HUES6 (cell line): ENCODE measurements around the gene MLPH.

Experiments used
- H3K27ac ChIP-seq: 2 replicates; pipeline ENCODE4 v1.7.0; 2013; ENCODE audit warnings: low read depth, mild to moderate bottlenecking, low read length, inconsistent platforms
- H3K27me3 ChIP-seq: 2 replicates; pipeline ENCODE4 v1.6.1; 2013; ENCODE audit warnings: low read length; ENCODE audit not compliant: control insufficient read depth, insufficient read depth
- H3K36me3 ChIP-seq: 2 replicates; pipeline ENCODE4 v1.6.1; 2013; ENCODE audit warnings: low read length; ENCODE audit not compliant: control insufficient read depth, insufficient read depth
- H3K4me1 ChIP-seq: 2 replicates; pipeline ENCODE4 v1.6.1; 2013; ENCODE audit warnings: low read length; ENCODE audit not compliant: control insufficient read depth, insufficient read depth
- H3K4me3 ChIP-seq: 2 replicates; pipeline ENCODE4 v1.5.1; 2013; ENCODE audit warnings: low read depth, low read length
- H3K9ac ChIP-seq: one replicate; pipeline ENCODE4 v1.6.1; 2013; ENCODE audit warnings: mild to moderate bottlenecking, low read length
- H3K9me3 ChIP-seq: 2 replicates; pipeline ENCODE4 v1.6.1; 2013; ENCODE audit warnings: low read depth, low read length; ENCODE audit not compliant: control insufficient read depth, insufficient read depth

Gene MLPH

GRCh38 chr2:237448626-237449025 is 38.4 kb upstream of the MLPH start:
- Histone ChIP-seq H3K4me3 (no peak overlapping the region), H3K27ac (no peak overlapping the region), H3K4me1 (peaks cover 18% of the 10 kb centered on the region), H3K9ac (no peak overlapping the region), H3K27me3 (0 out of 2 replicates have a peak, but pooled peaks cover 4% of the 10 kb centered on the region), H3K36me3 (no peaks in the 10 kb centered on the region), H3K9me3 (no peaks in the 10 kb centered on the region)

- Histone ChIP-seq H3K27me3 (0 out of 2 replicates have a peak, but pooled peaks cover 4% of the 10 kb centered on the region), H3K36me3 (no peaks in the 10 kb centered on the region), H3K9ac (no peak overlapping the region), H3K4me3 (no peak overlapping the region), H3K4me1 (peaks cover 18% of the 10 kb centered on the region), H3K9me3 (no peaks in the 10 kb centered on the region), H3K27ac (no peak overlapping the region)
These were observed 37.7 kb upstream of the MLPH start for GRCh38 chr2:237449193-237449881.

DNA sequence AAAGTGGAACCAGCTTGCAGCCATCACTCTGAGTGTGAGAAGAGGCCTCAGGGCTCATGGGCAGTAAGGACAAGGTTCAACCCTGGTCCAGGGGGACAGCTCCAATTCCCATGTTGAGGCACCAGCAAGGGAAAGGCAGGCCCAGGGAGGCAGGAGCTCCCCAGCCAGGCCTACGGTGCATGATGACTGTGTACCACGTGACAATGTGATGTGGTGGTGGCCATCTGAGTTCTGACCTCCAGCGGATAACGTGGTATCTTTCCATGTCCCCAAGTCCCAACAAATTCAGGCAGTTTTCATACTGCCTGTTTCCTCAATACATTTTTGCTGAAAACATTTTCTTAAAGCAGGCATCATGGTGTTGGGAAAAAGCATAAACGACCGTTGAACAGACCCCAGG is 36.9 kb upstream of the MLPH start:
- H3K4me3 ChIP-seq = no peak overlapping the region
- peaks cover 18% of the 10 kb centered on the region for H3K4me1 ChIP-seq
- H3K9me3 ChIP-seq = no peaks in the 10 kb centered on the region; the same call in 1 of the 2 replicates
- no peaks in the 10 kb centered on the region for H3K36me3 ChIP-seq
- H3K9ac ChIP-seq = no peak overlapping the region
- H3K27me3 ChIP-seq = 0 out of 2 replicates have a peak, but pooled peaks cover 4% of the 10 kb centered on the region
- no peak overlapping the region for H3K27ac ChIP-seq

GRCh38 chr2:237450583-237450982 is 36.5 kb upstream of the MLPH start:
- peaks cover 18% of the 10 kb centered on the region for H3K4me1 ChIP-seq
- H3K9me3 ChIP-seq = no peaks in the 10 kb centered on the region; the same call in 1 of the 2 replicates
- H3K4me3 ChIP-seq = no peak overlapping the region
- no peaks in the 10 kb centered on the region for H3K36me3 ChIP-seq
- no peak overlapping the region for H3K27ac ChIP-seq
- 0 out of 2 replicates have a peak, but pooled peaks cover 4% of the 10 kb centered on the region for H3K27me3 ChIP-seq
- H3K9ac ChIP-seq = no peak overlapping the region

- Histone ChIP-seq H3K9me3 (no peaks in the 10 kb centered on the region; the same call in 1 of the 2 replicates), H3K9ac (no peak overlapping the region), H3K27me3 (0 out of 2 replicates have a peak, but pooled peaks cover 4% of the 10 kb centered on the region), H3K4me1 (peaks cover 13% of the 10 kb centered on the region), H3K36me3 (no peaks in the 10 kb centered on the region), H3K27ac (no peak overlapping the region), H3K4me3 (no peak overlapping the region)
These were observed 35.2 kb upstream of the MLPH start for GRCh38 chr2:237451643-237452469.

GRCh38 chr2:237452861-237453260 is 34.2 kb upstream of the MLPH start:
- H3K4me1 ChIP-seq = peaks cover 13% of the 10 kb centered on the region
- 0 out of 2 replicates have a peak, but pooled peaks cover 4% of the 10 kb centered on the region for H3K27me3 ChIP-seq
- no peak overlapping the region for H3K27ac ChIP-seq
- no peak overlapping the region for H3K4me3 ChIP-seq
- no peaks in the 10 kb centered on the region; the same call in 1 of the 2 replicates for H3K9me3 ChIP-seq
- H3K9ac ChIP-seq = no peak overlapping the region
- H3K36me3 ChIP-seq = no peaks in the 10 kb centered on the region

DNA sequence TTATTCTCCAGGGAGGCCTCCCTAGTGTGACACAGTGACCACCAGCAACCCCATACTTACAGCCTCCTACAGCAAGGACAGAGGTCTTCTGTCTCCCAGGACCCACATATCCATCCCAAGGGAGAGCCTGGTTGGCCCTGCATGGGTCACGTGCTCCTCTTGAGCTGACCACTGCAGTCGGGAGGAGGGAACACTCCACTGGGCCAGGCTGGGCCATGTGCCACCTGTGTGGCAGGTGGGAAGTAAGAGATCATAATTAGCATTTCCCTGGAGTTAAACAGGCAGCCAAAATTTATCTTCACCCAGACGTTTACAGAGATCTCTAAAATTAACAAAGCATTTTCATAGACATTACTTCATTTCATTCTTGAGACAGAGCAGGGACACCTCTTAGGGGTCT is 33.4 kb upstream of the MLPH start:
- no peaks in the 10 kb centered on the region; the same call in 1 of the 2 replicates for H3K9me3 ChIP-seq

DNA sequence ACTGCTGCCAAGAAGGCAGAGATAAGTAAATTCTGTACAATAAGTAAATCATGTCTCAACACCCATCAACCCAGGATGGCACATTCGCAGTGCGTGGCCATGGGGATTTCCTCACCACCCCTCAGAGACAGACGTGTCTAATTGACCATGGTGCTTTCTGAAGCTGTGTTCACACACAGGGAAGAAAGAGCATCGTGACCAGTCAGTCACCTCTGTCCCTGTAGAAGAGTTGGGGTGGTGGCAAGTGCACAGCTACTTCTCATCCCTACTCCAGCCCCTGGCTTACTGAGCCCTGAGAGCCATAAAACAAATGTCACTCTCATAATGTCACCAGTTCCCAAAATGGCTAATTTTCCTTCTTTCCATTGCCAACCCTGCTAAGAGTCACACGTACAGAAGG is 31.3 kb upstream of the MLPH start:
- no peak overlapping the region for H3K27ac ChIP-seq

More for the DNA sequence above, 33.4 kb upstream of the MLPH start:
- Histone ChIP-seq H3K27ac (no peak overlapping the region), H3K4me3 (no peak overlapping the region), H3K9ac (no peak overlapping the region), H3K27me3 (0 out of 2 replicates have a peak, but pooled peaks cover 4% of the 10 kb centered on the region), H3K36me3 (no peaks in the 10 kb centered on the region), H3K4me1 (peaks cover 13% of the 10 kb centered on the region)

GRCh38 chr2:237456200-237456843 is 30.7 kb upstream of the MLPH start:
- Histone ChIP-seq H3K4me3 (no peak overlapping the region), H3K4me1 (peaks cover 10% of the 10 kb centered on the region), H3K36me3 (no peaks in the 10 kb centered on the region), H3K9ac (no peak overlapping the region), H3K9me3 (peaks cover 7% of the 10 kb centered on the region; the same call in 1 of the 2 replicates), H3K27me3 (no peaks in the 10 kb centered on the region), H3K27ac (no peak overlapping the region)

More for the DNA sequence above, 31.3 kb upstream of the MLPH start:
- no peaks in the 10 kb centered on the region for H3K36me3 ChIP-seq
- H3K9me3 ChIP-seq = peaks cover 7% of the 10 kb centered on the region; the same call in 1 of the 2 replicates
- H3K27me3 ChIP-seq = 0 out of 2 replicates have a peak, but pooled peaks cover under 1% of the 10 kb centered on the region
- no peak overlapping the region for H3K4me3 ChIP-seq
- H3K4me1 ChIP-seq = peaks cover 13% of the 10 kb centered on the region
- H3K9ac ChIP-seq = no peak overlapping the region

- Histone ChIP-seq H3K36me3 (no peaks in the 10 kb centered on the region), H3K4me3 (no peak overlapping the region), H3K27ac (no peak overlapping the region), H3K9me3 (peaks cover 7% of the 10 kb centered on the region; the same call in 1 of the 2 replicates), H3K27me3 (no peaks in the 10 kb centered on the region), H3K9ac (no peak overlapping the region), H3K4me1 (no peaks in the 10 kb centered on the region)
These were observed 29.6 kb upstream of the MLPH start for GRCh38 chr2:237457388-237457941.
